Epithelial cell of esophagus (primary cell): ENCODE results near the gene MZT2B.
"Not testable (repeated sequence)": the region's sequence is repeated elsewhere in the genome, so short reads cannot be mapped to it uniquely, and the experiment has no call there.

Experiments used
- DNase-seq: peaks from one replicate; pipeline ENCODE4 v3.0.0; 2010; ENCODE audit warnings: low read depth
- H3K4me3 ChIP-seq: 2 replicates; pipeline ENCODE4 v1.5.1; 2011; ENCODE audit warnings: mild to moderate bottlenecking, low read length, control low read depth
- CTCF ChIP-seq: IDR thresholded peaks from 2 replicates; pipeline ENCODE4 v1.5.1; 2011; ENCODE audit warnings: low read depth, mild to moderate bottlenecking, low read length, control low read depth, inconsistent platforms; ENCODE audit not compliant: insufficient read depth; ENCODE audit errors: missing control alignments

MZT2B gene

GRCh38 chr2:130185436-130185835 lies 3.4 kb downstream of the MZT2B start:
- H3K4me3 ChIP-seq: no peak overlapping the region
- no peak for TF ChIP-seq CTCF
- no peak for DNase-seq

- no peak for TF ChIP-seq CTCF
- no peak for DNase-seq
- H3K4me3 ChIP-seq: no peak overlapping the region
These were observed 3.8 kb downstream of the MZT2B start for GRCh38 chr2:130185896-130186295.

GRCh38 chr2:130186391-130186790 lies 4.3 kb downstream of the MZT2B start:
- no peak for DNase-seq
- TF ChIP-seq CTCF: no peak
- H3K4me3 ChIP-seq: no peak overlapping the region

DNA sequence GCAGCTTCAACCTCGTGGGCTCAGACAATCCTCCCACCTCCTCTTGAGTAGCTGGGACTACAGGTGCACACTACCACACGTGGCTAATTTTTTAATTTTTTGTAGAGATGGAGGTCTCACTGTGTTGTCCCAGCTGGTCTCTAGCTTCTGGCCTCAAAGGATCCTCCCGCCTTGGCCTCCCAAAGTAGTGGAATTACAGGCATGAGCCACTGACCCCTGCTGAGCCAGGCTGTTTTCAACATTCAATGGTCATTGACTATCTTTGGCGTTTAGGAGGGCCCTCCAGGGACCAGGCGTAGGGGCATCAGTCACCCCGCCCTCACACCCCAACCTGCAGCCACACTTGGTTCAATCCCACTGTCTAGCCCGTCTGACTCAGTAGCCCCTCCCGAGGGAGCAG lies 5.2 kb downstream of the MZT2B start:
- no peak overlapping the region for H3K4me3 ChIP-seq
- TF ChIP-seq CTCF: no peak
- no peak for DNase-seq

GRCh38 chr2:130187859-130188792 lies 6.1 kb downstream of the MZT2B start:
- H3K4me3 ChIP-seq: not testable (repeated sequence)

DNA sequence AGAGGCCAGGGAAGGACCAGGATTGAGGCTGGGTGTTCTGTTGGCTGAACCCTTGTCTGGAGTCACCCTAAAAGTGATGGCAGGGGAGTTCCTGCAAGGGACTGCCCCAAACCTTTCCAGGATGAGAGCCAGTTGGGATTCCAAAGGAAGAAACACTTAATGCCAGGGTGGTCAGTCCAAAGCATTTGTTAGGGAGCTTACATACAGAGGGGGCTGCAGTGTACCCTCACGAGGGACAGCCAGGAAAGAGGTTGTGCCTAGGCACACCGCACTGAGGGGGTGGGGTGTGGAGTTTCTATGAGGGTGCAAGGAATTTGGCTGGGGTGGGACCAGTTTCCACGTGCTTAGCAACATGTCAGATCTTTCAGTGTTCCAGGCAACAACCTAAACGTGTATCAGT lies 6.9 kb downstream of the MZT2B start:
- H3K4me3 ChIP-seq, DNase-seq: not testable (repeated sequence)

More at GRCh38 chr2:130187859-130188792, 6.1 kb downstream of the MZT2B start:
- not testable (repeated sequence) for DNase-seq

DNA sequence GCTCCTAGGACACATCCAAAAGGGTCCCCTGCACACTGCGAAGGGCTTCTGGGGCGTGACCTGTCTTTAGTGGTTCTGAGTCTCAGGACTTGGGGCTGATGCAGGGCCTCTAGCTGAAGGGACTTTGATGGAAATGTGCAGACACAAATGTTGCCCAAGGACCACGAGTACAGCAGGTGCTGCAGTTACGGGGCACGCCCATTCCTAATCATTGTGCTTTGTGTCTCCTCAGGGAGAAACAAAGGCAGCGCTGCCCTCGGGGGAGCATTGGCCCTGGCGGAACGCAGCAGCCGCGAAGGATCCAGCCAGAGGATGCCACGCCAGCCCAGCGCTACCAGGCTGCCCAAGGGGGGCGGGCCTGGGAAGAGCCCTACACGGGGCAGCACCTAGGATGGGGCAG lies 8.2 kb downstream of the MZT2B start:
- H3K4me3 ChIP-seq: no peak overlapping the region
- TF ChIP-seq CTCF: no peak
- DNase-seq: no peak

GRCh38 chr2:130191319-130191718 lies 9.3 kb downstream of the MZT2B start:
- DNase-seq, H3K4me3 ChIP-seq: not testable (repeated sequence)

DNA sequence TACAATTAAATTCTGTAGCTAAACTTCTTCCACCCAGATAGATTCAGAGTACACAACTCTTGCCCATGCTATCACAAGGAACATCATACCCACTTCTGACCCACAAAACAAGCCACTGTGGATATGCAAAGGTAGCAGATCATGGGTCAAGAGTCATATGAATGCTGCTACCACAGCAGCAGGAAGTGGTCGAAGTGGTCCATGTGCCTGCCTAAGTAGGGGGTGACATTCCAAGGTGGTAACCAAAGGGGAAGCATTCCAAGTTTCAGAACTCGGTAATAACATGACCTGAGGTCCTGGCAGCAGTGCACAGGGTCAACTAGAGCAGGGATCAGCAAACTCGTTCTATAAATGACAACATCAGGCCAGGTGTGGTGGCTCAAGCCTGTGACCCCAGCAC lies 10.4 kb downstream of the MZT2B start:
- H3K4me3 ChIP-seq, DNase-seq: not testable (repeated sequence)

DNA sequence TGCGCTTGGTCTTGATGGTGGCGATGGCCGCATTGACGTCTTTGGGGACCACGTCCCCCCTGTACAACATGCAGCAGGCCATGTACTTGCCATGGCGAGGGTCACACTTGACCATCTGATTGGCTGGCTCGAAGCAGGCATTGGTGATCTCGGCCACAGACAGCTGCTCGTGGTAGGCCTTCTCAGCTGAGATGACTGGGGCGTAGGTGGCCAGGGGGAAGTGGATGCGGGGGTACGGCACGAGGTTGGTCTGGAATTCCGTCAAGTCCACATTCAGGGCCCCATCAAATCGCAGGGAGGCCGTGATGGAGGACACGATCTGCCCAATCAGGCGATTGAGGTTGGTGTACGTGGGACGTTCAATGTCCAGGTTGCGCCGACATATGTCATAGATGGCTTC lies 11.8 kb downstream of the MZT2B start:
- not testable (repeated sequence) for DNase-seq, H3K4me3 ChIP-seq

GRCh38 chr2:130195089-130195635 lies 13.1 kb downstream of the MZT2B start:
- H3K4me3 ChIP-seq, DNase-seq: not testable (repeated sequence)

DNA sequence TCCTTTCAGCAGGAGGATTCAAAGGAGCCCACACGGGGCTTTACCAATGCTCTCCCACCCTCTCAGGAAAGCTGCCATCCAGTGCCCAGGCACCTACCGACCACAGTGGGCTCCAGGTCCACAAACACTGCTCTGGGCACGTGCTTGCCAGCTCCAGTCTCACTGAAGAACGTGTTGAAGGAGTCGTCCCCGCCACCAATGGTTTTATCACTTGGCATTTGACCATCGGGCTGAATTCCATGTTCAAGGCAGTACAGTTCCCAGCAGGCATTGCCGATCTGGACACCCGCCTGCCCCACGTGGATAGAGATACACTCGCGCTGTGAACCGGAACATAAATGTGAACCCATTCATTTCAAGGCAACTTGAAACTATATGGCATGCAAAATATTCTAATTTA lies 14.0 kb downstream of the MZT2B start:
- not testable (repeated sequence) for DNase-seq, H3K4me3 ChIP-seq
